D721Med (cell line): ENCODE results near the gene FBXO11.
"Not testable (repeated sequence)": the region's sequence is repeated elsewhere in the genome, so short reads cannot be mapped to it uniquely, and the experiment has no call there.

ENCODE experiments used
- DNase-seq: peaks from one replicate; pipeline ENCODE4 v3.0.0; 2011; ENCODE audit warnings: low spot score; ENCODE audit not compliant: insufficient read length
- FAIRE-seq: peaks from 2 replicates; lab custom pipeline; 2011; peaks lifted over from hg19 to GRCh38; lab: Jason Lieb, UNC
- TF ChIP-seq, protein P1 (sequence below): IDR thresholded peaks from 2 replicates; pipeline ENCODE4 v1.5.1; 2012; ENCODE audit warnings: mild to moderate bottlenecking, control low read depth; ENCODE audit not compliant: insufficient read depth; ENCODE audit errors: missing control alignments

FBXO11 gene

DNA sequence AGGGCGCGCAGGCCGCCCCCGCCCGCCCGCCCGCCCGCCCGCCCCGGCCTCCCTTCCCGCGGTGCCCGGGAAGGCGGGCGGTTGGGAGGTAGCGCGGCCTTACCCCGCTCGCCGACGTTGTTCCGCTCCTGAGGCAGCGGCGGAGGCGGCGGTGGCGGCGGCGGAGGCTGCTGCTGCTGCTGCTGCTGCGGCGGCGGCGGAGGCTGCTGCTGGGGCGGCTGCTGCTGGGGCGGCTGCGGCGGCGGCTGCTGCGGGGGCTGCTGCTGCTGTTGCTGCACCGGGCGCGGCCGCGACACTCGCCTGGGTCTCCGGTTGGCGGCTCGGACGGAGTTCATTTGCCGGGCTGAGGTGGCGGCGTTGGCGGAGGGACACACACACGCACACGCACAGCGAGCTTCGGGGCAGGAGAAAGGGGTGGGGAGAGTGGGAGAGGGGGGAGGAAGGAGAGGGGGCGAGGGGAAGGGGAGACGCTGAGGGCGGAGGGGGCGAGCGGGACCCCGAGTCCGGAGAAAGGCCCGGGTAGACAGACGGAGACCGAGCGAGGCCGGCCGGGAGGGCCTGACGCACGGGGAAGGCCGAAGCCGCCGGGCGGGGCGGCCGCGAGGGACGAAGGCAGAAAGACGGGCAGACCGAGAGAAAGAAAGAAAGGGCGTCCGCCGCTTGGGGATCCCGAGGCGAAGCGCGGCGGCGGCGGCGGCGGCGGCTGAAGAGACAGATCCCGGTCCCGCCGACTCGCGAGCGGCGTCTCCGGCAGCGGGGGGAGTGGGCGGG, 727 bp downstream of the FBXO11 start:
- TF ChIP-seq, protein P1, sequence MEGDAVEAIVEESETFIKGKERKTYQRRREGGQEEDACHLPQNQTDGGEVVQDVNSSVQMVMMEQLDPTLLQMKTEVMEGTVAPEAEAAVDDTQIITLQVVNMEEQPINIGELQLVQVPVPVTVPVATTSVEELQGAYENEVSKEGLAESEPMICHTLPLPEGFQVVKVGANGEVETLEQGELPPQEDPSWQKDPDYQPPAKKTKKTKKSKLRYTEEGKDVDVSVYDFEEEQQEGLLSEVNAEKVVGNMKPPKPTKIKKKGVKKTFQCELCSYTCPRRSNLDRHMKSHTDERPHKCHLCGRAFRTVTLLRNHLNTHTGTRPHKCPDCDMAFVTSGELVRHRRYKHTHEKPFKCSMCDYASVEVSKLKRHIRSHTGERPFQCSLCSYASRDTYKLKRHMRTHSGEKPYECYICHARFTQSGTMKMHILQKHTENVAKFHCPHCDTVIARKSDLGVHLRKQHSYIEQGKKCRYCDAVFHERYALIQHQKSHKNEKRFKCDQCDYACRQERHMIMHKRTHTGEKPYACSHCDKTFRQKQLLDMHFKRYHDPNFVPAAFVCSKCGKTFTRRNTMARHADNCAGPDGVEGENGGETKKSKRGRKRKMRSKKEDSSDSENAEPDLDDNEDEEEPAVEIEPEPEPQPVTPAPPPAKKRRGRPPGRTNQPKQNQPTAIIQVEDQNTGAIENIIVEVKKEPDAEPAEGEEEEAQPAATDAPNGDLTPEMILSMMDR: no peak
- DNase-seq (no peak), FAIRE-seq (no peak)

DNA sequence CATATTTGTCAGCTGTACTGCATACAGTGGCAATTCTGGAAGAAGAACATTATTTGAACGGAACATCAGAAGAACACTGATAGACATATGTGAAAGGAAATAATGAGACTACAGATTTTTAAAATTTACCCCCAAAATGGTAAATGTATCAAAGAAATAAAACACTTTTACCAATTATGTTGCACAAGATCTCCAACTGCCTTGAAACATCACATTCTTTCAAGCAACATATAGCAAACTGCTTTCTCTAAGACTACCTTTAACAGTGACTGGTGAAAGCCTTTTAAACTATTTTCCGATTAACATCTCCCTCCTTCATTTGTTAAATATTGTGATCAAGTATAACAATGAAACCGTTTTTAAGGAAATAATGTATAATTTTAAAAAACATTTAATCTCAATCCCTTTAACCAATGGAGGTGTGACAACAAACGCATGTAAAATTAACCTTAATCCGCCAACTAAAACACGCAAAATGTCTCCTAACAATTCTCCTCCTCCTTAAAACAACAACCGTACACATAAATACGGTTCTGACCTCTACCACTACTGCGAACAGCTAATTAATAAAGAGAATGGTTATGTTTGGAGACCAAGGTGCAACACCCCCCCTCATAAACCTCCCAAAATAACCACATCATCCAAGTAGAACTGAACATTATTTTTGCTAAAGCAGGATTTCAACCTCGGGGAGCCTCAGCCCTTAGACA, 2.4 kb downstream of the FBXO11 start:
- TF ChIP-seq, protein P1: no peak
- DNase-seq: no peak
- peak; percentile 69 for FAIRE-seq

DNA sequence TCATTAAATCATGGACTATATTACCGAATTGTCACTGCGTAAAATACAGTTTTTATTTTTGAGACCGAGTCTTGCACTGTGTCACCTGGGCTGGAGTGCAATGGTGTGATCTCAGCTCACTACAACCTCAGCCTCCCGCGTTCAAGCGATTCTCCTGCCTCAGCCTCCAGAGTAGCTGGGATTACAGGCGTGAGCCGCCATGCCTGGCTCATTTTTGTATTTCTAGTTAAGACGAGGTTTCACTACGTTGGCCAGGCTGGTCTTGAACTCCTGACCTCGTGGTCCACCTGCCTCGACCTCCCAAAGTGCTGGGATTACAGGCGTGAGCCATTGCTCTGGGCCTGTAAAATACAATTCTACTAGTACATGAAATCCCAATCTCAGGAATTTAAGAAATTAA, 4.4 kb downstream of the FBXO11 start:
- not testable (repeated sequence) for FAIRE-seq, DNase-seq

DNA sequence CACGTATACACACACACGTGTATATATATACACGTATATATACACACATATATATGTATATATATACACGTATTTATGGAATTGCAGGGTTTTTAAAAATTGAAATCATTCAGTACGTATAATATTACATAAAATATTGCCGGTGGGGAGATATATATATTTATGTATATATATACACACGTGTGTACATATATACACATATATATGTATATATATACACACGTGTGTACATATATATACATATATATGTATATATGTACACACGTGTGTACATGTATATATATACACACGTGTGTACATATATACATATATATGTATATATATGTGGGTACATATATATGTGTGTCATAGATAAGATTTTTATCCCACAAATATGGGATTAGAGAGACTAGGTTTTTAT, 5.4 kb downstream of the FBXO11 start:
- DNase-seq (no peak), FAIRE-seq (no peak)
- TF ChIP-seq, protein P1: no peak

DNA sequence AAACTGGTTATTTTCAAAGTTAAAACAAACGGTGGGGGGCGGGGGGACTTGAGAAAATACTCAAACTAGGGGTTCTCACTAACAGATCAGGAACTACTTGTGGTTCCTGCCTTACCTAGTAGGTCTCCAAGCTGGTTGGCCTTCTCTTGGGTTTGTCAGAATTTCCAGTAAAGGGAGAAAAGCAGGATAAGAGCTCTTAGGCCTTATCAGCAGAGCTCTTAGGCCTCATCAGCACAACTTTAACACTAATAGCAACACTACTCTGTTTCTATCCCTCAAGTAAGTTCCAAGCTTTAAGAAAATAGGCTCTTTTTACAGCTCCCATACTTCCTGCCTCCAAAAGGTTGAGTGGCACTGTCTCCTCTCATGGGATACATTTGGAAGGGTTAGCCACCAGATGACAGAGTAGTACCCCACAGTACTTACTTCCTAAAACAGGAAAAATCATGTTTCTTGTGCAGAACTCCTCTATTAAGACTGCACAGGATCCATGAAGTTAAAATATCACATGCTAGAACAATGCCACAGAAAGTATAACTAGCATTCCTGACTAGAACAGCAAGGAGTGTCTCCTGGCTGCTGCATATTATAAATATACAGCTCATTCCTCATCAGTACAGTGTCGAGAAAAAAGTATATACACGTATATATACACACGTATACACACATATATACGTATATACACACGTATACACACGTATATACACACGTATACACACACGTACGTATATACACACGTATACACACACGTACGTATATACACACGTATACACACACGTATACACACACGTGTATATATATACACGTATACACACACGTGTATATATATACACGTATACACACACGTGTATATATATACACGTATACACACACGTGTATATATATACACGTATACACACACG, 6.1 kb downstream of the FBXO11 start:
- DNase-seq (no peak), FAIRE-seq (no peak)
- TF ChIP-seq, protein P1: no peak

DNA sequence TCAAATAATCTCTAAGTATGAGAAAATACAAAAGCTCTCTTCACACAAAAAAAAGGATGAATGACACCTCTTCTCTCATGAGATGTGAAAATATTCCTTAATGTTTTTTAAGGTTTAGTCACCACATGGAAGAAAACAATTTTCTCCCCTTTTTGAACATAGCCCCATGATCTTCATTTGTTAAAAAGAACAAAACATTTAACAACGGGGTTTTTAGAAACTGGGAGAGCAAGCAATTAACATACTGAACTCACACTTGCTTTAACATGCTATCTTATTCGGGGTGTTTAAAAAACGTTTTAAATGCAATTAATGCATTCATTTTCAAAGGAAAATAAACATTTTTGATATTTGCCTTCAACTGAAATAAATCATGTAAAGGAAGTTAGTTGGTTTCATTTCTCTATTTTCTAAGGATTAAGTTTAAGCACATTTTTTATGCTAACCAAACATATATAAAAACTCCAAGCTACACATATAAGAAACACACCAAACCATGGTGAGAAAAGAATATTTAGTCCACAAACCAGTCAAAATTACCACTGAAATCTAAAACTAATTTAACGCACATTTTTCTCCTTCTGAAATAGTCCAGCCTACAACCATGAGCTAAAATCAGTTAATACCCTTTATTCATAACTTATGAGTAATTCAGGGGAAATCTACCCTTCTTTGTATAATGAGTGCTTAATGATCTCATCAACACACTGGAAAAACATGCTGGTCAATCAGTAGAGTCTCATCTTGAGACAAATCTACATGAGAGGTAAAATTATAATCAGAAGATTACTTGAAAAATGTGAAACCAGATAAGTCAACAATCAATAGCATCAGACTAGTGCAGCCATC, 8.2 kb downstream of the FBXO11 start:
- FAIRE-seq (peak; percentile 88), DNase-seq (no peak)
- TF ChIP-seq, protein P1: no peak

DNA sequence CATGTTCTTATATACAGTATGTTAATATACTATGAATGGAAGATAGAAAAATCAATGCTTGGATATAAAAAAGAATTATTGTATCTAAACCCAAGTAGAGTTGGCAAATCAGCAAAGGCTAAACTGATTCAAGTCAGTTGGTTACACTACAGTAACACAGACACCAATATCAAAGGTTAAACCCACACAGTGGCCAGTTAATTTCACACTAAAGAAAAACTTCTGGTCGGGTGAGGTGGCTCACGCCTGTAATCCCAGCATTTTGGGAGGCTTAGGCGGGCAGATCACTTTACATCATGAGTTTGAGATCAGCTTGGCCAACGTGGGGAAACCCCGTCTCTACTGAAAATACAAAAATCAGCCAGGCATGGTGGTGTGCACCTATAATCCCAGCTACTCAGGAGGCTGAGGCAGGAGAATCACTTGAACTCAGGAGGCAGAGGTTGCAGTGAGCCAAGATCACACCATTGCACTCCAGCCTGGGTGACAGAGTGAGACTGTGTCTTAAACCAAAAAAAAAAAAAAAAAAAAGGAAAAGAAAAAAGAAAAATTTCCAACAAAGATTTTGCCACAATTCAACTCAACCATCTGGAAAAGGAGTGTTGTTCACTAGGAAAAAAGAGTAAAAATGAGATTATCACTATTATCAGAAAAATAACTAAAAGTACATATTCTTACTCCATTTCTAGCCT, 9.0 kb downstream of the FBXO11 start:
- FAIRE-seq, DNase-seq: not testable (repeated sequence)
